Erythroblast (primary cell): Measurements from ENCODE around the gene ELANE.
"Not testable (repeated sequence)": the region's sequence is repeated elsewhere in the genome, so short reads cannot be mapped to it uniquely, and the experiment has no call there.

Experiments
- DNase-seq, 2 experiments: peaks; one replicate each; lab custom pipeline; 2025; lab: John Stamatoyannopoulos, UW
- GATA1 ChIP-seq: IDR thresholded peaks from 2 replicates; pipeline ENCODE4 v1.6.1; 2011; ENCODE audit warnings: low read depth, mild to moderate bottlenecking, control low read depth, low read length, moderate library complexity
- POLR2A ChIP-seq: IDR thresholded peaks from 2 replicates; pipeline ENCODE4 v1.6.1; 2011; ENCODE audit warnings: mild to moderate bottlenecking, low read length

Gene ELANE

GRCh38 chr19:843180-843835 lies 8.8 kb upstream of the ELANE start:
- no peak for DNase-seq
- TF ChIP-seq GATA1 (no peak), POLR2A (no peak)

GRCh38 chr19:843836-844545 lies 8.1 kb upstream of the ELANE start:
- no peak for DNase-seq
- TF ChIP-seq GATA1 (no peak), POLR2A (no peak)

- TF ChIP-seq GATA1 = no peak
- no peak for TF ChIP-seq POLR2A
Measured at GRCh38 chr19:844546-844971, 7.5 kb upstream of the ELANE start.

GRCh38 chr19:845707-846521 lies 6.2 kb upstream of the ELANE start:
- DNase-seq = no peak
- TF ChIP-seq GATA1 (no peak), POLR2A (no peak)

More at GRCh38 chr19:844546-844971, 7.5 kb upstream of the ELANE start:
- DNase-seq = no peak

- TF ChIP-seq POLR2A (no peak), GATA1 (no peak)
- no peak for DNase-seq
Measured at GRCh38 chr19:848386-848921, 3.6 kb upstream of the ELANE start.

GRCh38 chr19:849195-849594 lies 2.9 kb upstream of the ELANE start:
- DNase-seq = not testable (repeated sequence)

- TF ChIP-seq GATA1 = no peak
- no peak for TF ChIP-seq POLR2A
- DNase-seq = peak; percentile 58 to 66
Measured at GRCh38 chr19:850221-850978, 1.7 kb upstream of the ELANE start.

GRCh38 chr19:850979-851335 lies 1.1 kb upstream of the ELANE start:
- no peak for TF ChIP-seq POLR2A
- TF ChIP-seq GATA1 = no peak
- DNase-seq = no peak

GRCh38 chr19:853014-853585 lies 997 bp downstream of the ELANE start:
- no peak for DNase-seq
- TF ChIP-seq GATA1 (no peak), POLR2A (no peak)

- DNase-seq = not testable (repeated sequence)
Measured at GRCh38 chr19:853614-854220, 1.6 kb downstream of the ELANE start.

GRCh38 chr19:854549-854948 lies 2.4 kb downstream of the ELANE start:
- TF ChIP-seq POLR2A = no peak
- no peak for TF ChIP-seq GATA1
- no peak for DNase-seq

- DNase-seq = no peak
- no peak for TF ChIP-seq GATA1
- no peak for TF ChIP-seq POLR2A
Measured at GRCh38 chr19:855142-855541, 3.0 kb downstream of the ELANE start.
